Neural progenitor cell (in vitro differentiated cells): ENCODE measurements around the gene PRMT1.

Experiments used
- EZH2phosphoT487 ChIP-seq: fragments of 200-600 bp; sonication (generic); IDR thresholded peaks from 2 replicates; pipeline ENCODE4 v1.6.1; 2017; ENCODE audit warnings: antibody characterized with exemption
- TF ChIP-seq, protein P1 (sequence below): fragments of 200-600 bp; sonication (generic); IDR thresholded peaks from 2 replicates; pipeline ENCODE4 v1.5.1; 2017; ENCODE audit warnings: antibody characterized with exemption, mild to moderate bottlenecking

DNA sequence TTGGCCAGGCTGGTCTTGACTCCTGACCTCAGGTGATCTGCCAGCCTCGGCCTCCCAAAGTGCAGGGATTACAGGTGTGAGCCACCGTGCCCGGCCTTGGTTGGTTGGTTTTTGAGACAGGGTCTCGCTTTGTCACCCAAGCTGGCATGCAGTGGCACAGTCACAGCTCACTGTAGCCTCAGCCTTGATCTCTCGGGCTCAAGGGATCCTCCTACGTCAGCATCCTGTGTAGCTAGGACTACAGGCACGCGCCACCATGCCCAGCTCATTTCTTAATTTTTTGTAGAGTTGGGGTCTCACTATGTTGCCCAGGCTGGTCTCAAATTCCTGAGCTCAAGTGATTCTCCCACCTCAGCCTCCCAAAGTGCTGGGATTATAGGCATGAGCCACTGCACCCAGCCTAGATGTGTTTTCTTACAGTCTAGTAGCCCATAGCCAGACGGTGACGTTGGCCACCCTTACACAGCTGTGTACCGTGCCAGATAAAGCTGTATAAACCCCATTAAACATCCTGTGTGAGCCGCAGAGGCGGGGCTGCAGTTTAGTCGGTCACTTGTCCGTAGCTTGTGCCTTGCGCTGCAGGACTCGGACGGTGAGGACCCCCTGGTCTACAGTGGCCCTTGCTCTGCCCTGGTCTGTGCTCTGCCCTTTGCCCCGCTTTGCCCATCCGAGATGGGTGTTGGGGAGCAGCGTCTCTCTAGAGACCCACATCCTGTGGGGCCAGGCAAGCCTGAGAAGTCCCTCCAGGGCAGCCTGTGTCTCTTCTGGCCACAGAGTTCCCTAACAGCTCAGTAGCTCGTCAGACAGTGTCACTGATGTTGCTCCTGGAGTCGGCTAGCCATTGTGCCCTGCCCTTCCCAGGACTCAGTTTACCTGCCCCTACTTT, 21.3 kb upstream of the PRMT1 start:
- TF ChIP-seq, protein P1, sequence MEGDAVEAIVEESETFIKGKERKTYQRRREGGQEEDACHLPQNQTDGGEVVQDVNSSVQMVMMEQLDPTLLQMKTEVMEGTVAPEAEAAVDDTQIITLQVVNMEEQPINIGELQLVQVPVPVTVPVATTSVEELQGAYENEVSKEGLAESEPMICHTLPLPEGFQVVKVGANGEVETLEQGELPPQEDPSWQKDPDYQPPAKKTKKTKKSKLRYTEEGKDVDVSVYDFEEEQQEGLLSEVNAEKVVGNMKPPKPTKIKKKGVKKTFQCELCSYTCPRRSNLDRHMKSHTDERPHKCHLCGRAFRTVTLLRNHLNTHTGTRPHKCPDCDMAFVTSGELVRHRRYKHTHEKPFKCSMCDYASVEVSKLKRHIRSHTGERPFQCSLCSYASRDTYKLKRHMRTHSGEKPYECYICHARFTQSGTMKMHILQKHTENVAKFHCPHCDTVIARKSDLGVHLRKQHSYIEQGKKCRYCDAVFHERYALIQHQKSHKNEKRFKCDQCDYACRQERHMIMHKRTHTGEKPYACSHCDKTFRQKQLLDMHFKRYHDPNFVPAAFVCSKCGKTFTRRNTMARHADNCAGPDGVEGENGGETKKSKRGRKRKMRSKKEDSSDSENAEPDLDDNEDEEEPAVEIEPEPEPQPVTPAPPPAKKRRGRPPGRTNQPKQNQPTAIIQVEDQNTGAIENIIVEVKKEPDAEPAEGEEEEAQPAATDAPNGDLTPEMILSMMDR = no peak
- TF ChIP-seq EZH2phosphoT487 = no peak
